Neural cell (in vitro differentiated cells): Measurements from ENCODE around the gene TNRC6A. TPM values are rescaled to one million over a fixed set of nuclear protein-coding genes. Genes with fewer than 3 reads are reported as not detected.

Experiments used
- H2AFZ ChIP-seq: fragments of 200-600, 300-800 bp; sonication (generic), shearing (Covaris generic); 2 replicates; pipeline ENCODE4 v1.6.0; 2014; ENCODE audit warnings: low read depth, mild to moderate bottlenecking, antibody characterized with exemption, low read length, moderate library complexity
- H3F3A ChIP-seq: fragments of 200-600 bp; shearing (Covaris generic); 2 replicates; pipeline ENCODE4 v1.6.1; 2016; ENCODE audit warnings: mild to moderate bottlenecking, moderate library complexity, mixed read lengths, antibody characterized with exemption, low read length; ENCODE audit not compliant: insufficient read depth, poor library complexity, severe bottlenecking
- H3K27ac ChIP-seq: fragments of 200-600, 300-800 bp; sonication (generic), shearing (Covaris generic); 2 replicates; pipeline ENCODE4 v1.5.1; 2014; ENCODE audit warnings: mild to moderate bottlenecking, low read length, moderate library complexity
- H3K27me3 ChIP-seq: fragments of 300-800, 200-600 bp; sonication (generic), shearing (Covaris generic); 2 replicates; pipeline ENCODE4 v1.6.0; 2014; ENCODE audit warnings: mild to moderate bottlenecking, low read depth, low read length, moderate library complexity; ENCODE audit not compliant: insufficient read depth
- H3K36me3 ChIP-seq: fragments of 300-800, 200-600 bp; sonication (generic), shearing (Covaris generic); 2 replicates; pipeline ENCODE4 v1.5.1; 2014; ENCODE audit warnings: mild to moderate bottlenecking, antibody characterized with exemption, low read length, moderate library complexity; ENCODE audit not compliant: insufficient read depth
- H3K4me2 ChIP-seq: fragments of 300-800, 200-600 bp; sonication (generic), shearing (Covaris generic); 2 replicates; pipeline ENCODE4 v1.6.0; 2014; ENCODE audit warnings: mild to moderate bottlenecking, low read length
- H3K4me3 ChIP-seq: fragments of 300-800, 200-600 bp; sonication (generic), shearing (Covaris generic); 2 replicates; pipeline ENCODE4 v1.5.1; 2014; ENCODE audit warnings: mild to moderate bottlenecking, low read length, moderate library complexity
- H3K79me2 ChIP-seq: fragments of 200-600 bp; shearing (Covaris generic); replicated peaks from 2 replicates; pipeline ENCODE4 v1.6.0; 2014; ENCODE audit warnings: mild to moderate bottlenecking, low read length, moderate library complexity; ENCODE audit not compliant: insufficient read depth
- H3K9ac ChIP-seq: fragments of 300-800, 200-600 bp; sonication (generic), shearing (Covaris generic); 2 replicates; pipeline ENCODE4 v1.6.1; 2016; ENCODE audit warnings: mild to moderate bottlenecking, low read length, mixed read lengths
- H3K9me2 ChIP-seq: fragments of 200-600 bp; shearing (Covaris generic); 2 replicates; pipeline ENCODE4 v1.6.1; 2016; ENCODE audit warnings: mild to moderate bottlenecking, low read length, mixed read lengths; ENCODE audit not compliant: insufficient read depth
- H3K9me3 ChIP-seq: fragments of 200-600, 300-800 bp; sonication (generic), shearing (Covaris generic); 2 replicates; pipeline ENCODE4 v1.6.1; 2016; ENCODE audit warnings: mild to moderate bottlenecking, mixed run types, low read length, moderate library complexity, mixed read lengths
- H4K20me1 ChIP-seq: fragments of 200-600 bp; shearing (Covaris generic); 2 replicates; pipeline ENCODE4 v1.6.1; 2016; ENCODE audit warnings: mild to moderate bottlenecking, mixed run types; ENCODE audit not compliant: insufficient read depth
- CTCF ChIP-seq: fragments of 450-650 bp; IDR thresholded peaks from 2 replicates; pipeline ENCODE4 v1.5.1; 2014; ENCODE audit warnings: antibody characterized with exemption, mild to moderate bottlenecking, moderate library complexity; ENCODE audit not compliant: poor library complexity, severe bottlenecking
- EP300 ChIP-seq: fragments of 450-650 bp; conservative IDR thresholded peaks from 2 replicates; pipeline ENCODE4 v1.6.1; 2014; ENCODE audit warnings: antibody characterized with exemption, mild to moderate bottlenecking, moderate library complexity; ENCODE audit not compliant: poor library complexity, severe bottlenecking
- EZH2 ChIP-seq: fragments of 200-600, 300-800 bp; shearing (Covaris generic), sonication (generic); IDR thresholded peaks from 2 replicates; pipeline ENCODE4 v1.6.1; 2014; ENCODE audit warnings: antibody characterized with exemption, low read length, borderline replicate concordance, mild to moderate bottlenecking; ENCODE audit not compliant: insufficient read depth, poor library complexity, severe bottlenecking
- MXI1 ChIP-seq: fragments of 450-650 bp; conservative IDR thresholded peaks from 2 replicates; pipeline ENCODE4 v1.6.1; 2014; ENCODE audit warnings: antibody characterized with exemption, mild to moderate bottlenecking; ENCODE audit not compliant: poor library complexity, severe bottlenecking
- POLR2AphosphoS5 ChIP-seq: IDR thresholded peaks from 2 replicates; pipeline ENCODE4 v1.6.1; 2012
- RAD21 ChIP-seq: fragments of 450-650 bp; conservative IDR thresholded peaks from 2 replicates; pipeline ENCODE4 v1.6.1; 2014; ENCODE audit warnings: antibody characterized with exemption, mild to moderate bottlenecking, moderate library complexity
- REST ChIP-seq: IDR thresholded peaks from 2 replicates; pipeline ENCODE4 v1.6.1; 2012; ENCODE audit warnings: borderline replicate concordance
- SMC3 ChIP-seq: fragments of 450-650 bp; conservative IDR thresholded peaks from 2 replicates; pipeline ENCODE4 v1.6.1; 2014; ENCODE audit warnings: antibody characterized with exemption, mild to moderate bottlenecking, moderate library complexity; ENCODE audit not compliant: poor library complexity
- TAF1 ChIP-seq: IDR thresholded peaks from 2 replicates; pipeline ENCODE4 v1.6.1; 2012; ENCODE audit warnings: low read depth
- polyA plus RNA-seq: library from polyadenylated mRNA; depleted of rRNA; stranded (reverse); fragments of >200 nt; gene quantifications from 2 replicates; pipeline ENCODE4 v1.2.3, GENCODE V29; 2014

TNRC6A gene
- polyA plus RNA-seq, 1 donor from 2014 or later, result 32.1 TPM

DNA sequence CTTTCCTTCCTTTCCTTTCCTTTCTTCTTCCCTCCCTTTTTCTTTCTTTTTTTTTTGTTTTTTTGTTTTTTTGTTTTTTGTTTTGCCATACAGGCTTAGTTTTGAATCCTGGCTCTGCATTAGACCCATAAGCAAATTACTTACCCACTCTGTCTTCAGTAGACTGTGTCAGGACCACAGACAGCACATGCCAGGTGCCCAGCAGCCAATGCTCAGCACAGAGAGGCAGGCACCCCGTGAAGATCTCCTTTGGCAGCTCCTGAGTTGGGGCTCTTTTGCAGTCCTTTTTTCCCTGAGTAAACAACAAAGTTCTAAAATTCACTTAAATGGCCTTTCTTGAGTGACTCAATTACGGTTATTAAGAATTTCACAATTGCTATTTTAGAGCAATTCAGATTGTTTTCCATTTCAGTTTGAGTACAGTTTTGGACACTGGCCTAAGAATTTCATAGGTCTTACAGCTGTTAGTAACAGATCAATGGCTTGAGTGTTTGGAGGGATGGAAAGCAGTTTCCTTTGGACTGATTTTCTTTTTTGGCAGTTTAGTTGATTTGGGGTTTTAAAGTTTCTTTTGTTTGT is 90.1 kb downstream of the TNRC6A start:
- H3K27ac ChIP-seq, result no peak overlapping the region
- peaks cover 15% of the 10 kb centered on the region for H3K36me3 ChIP-seq
- no peaks in the 10 kb centered on the region for H3F3A ChIP-seq
- H3K9ac ChIP-seq, result no peak overlapping the region
- no peak overlapping the region for H3K4me3 ChIP-seq
- no peaks in the 10 kb centered on the region for H4K20me1 ChIP-seq
- no peaks in the 10 kb centered on the region for H3K79me2 ChIP-seq
- H3K4me2 ChIP-seq, result no peak overlapping the region
- H3K9me2 ChIP-seq, result no peaks in the 10 kb centered on the region
- no peak overlapping the region for H2AFZ ChIP-seq
- no peaks in the 10 kb centered on the region for H3K9me3 ChIP-seq
- no peaks in the 10 kb centered on the region for H3K27me3 ChIP-seq
- no peak for TF ChIP-seq TAF1
- no peak for TF ChIP-seq EP300
- TF ChIP-seq RAD21, result no peak
- no peak for TF ChIP-seq POLR2AphosphoS5
- no peak for TF ChIP-seq REST
- no peak for TF ChIP-seq EZH2
- TF ChIP-seq SMC3, result no peak
- TF ChIP-seq MXI1, result no peak
- TF ChIP-seq CTCF, result no peak

- Histone ChIP-seq H4K20me1 (no peaks in the 10 kb centered on the region), H3K27ac (no peak overlapping the region), H3K4me2 (no peak overlapping the region)
Measured at GRCh38 chr16:24820522-24820921, 91.1 kb downstream of the TNRC6A start.

More at GRCh38 chr16:24820522-24820921, 91.1 kb downstream of the TNRC6A start:
- Histone ChIP-seq H3K79me2 (no peaks in the 10 kb centered on the region), H3K36me3 (peaks cover 15% of the 10 kb centered on the region), H3K9me3 (no peaks in the 10 kb centered on the region), H3K9ac (no peak overlapping the region), H3K4me3 (no peak overlapping the region), H3K27me3 (no peaks in the 10 kb centered on the region), H3K9me2 (no peaks in the 10 kb centered on the region), H3F3A (no peaks in the 10 kb centered on the region), H2AFZ (no peak overlapping the region)
- TF ChIP-seq EZH2, result no peak
- TF ChIP-seq POLR2AphosphoS5, result no peak
- no peak for TF ChIP-seq RAD21
- no peak for TF ChIP-seq MXI1
- no peak for TF ChIP-seq EP300
- no peak for TF ChIP-seq TAF1
- no peak for TF ChIP-seq CTCF
- no peak for TF ChIP-seq SMC3
- no peak for TF ChIP-seq REST
